HCT116 (cell line): Measurements from ENCODE around the gene PCNT.
"Not testable (repeated sequence)": the region's sequence is repeated elsewhere in the genome, so short reads cannot be mapped to it uniquely, and the experiment has no call there.

Source experiments
- CEBPB ChIP-seq: IDR thresholded peaks from 2 replicates; pipeline ENCODE4 v1.6.1; 2012; ENCODE audit warnings: low read depth
- CTCF ChIP-seq, 3 experiments: fragments of 200-600 bp in 1 of 3; sonication (generic) in 1 of 3; IDR thresholded peaks in 2 of 3; conservative IDR thresholded peaks in 1 of 3; 2 replicates each; pipeline ENCODE4 v1.5.1; 2012 to 2017; ENCODE audit warnings: low read depth in 2 of 3, low read length in 2 of 3, antibody characterized with exemption in 1 of 3, borderline replicate concordance in 1 of 3, control low read depth in 1 of 3, mild to moderate bottlenecking in 1 of 3, mixed read lengths in 1 of 3, mixed run types in 1 of 3, moderate library complexity in 1 of 3; ENCODE audit not compliant: insufficient read depth in 1 of 3
- EGR1 ChIP-seq: IDR thresholded peaks from 2 replicates; pipeline ENCODE4 v1.6.1; 2012; ENCODE audit warnings: low read depth
- ELF1 ChIP-seq: IDR thresholded peaks from 2 replicates; pipeline ENCODE4 v1.6.1; 2012; ENCODE audit warnings: low read depth, borderline replicate concordance
- EZH2 ChIP-seq: fragments of 200-600 bp; sonication (generic); IDR thresholded peaks from 2 replicates; pipeline ENCODE4 v1.6.1; 2017; ENCODE audit warnings: antibody characterized with exemption, mixed run types
- MAX ChIP-seq: IDR thresholded peaks from 2 replicates; pipeline ENCODE4 v1.6.1; 2012
- POLR2A ChIP-seq: IDR thresholded peaks from 2 replicates; pipeline ENCODE4 v1.7.0; 2011; ENCODE audit warnings: borderline replicate concordance; ENCODE audit not compliant: insufficient read depth, insufficient read length; ENCODE audit errors: extremely low read depth
- POLR2AphosphoS5 ChIP-seq: IDR thresholded peaks from 2 replicates; pipeline ENCODE4 v1.6.1; 2011; ENCODE audit warnings: mild to moderate bottlenecking, low read depth, low read length, moderate library complexity
- RAD21 ChIP-seq: IDR thresholded peaks from 2 replicates; pipeline ENCODE4 v1.6.1; 2012; ENCODE audit warnings: low read depth, mild to moderate bottlenecking
- REST ChIP-seq: IDR thresholded peaks from 2 replicates; pipeline ENCODE4 v1.6.1; 2012; ENCODE audit warnings: low read depth
- SIN3A ChIP-seq: IDR thresholded peaks from 2 replicates; pipeline ENCODE4 v1.6.1; 2012; ENCODE audit warnings: low read depth
- ZBTB33 ChIP-seq: IDR thresholded peaks from 2 replicates; pipeline ENCODE4 v1.6.1; 2011; ENCODE audit warnings: mild to moderate bottlenecking, low read length, moderate library complexity; ENCODE audit not compliant: insufficient replicate concordance; ENCODE audit errors: extremely low read depth

- not testable (repeated sequence) for TF ChIP-seq CTCF (IDR thresholded peaks at IDR 0.05 in 2 of 3, conservative IDR thresholded peaks at IDR 0.05 in 1 of 3; ENCODE audit: borderline replicate concordance in 1 of 3, insufficient read depth in 1 of 3, low read depth in 2 of 3, low read length in 2 of 3); POLR2A; CEBPB; EZH2; SIN3A; MAX; EGR1; REST; RAD21; POLR2AphosphoS5; ELF1; ZBTB33
Measured at GRCh38 chr21:46310260-46310659, 13.7 kb upstream of the PCNT start.
